Neural cell (in vitro differentiated cells): ENCODE measurements around the gene MTCH1. TPM values are rescaled to one million over a fixed set of nuclear protein-coding genes. Genes with fewer than 3 reads are reported as not detected.

Source experiments
- H2AFZ ChIP-seq: fragments of 200-600, 300-800 bp; sonication (generic), shearing (Covaris generic); 2 replicates; pipeline ENCODE4 v1.6.0; 2014; ENCODE audit warnings: low read depth, mild to moderate bottlenecking, antibody characterized with exemption, low read length, moderate library complexity
- H3F3A ChIP-seq: fragments of 200-600 bp; shearing (Covaris generic); 2 replicates; pipeline ENCODE4 v1.6.1; 2016; ENCODE audit warnings: mild to moderate bottlenecking, moderate library complexity, mixed read lengths, antibody characterized with exemption, low read length; ENCODE audit not compliant: insufficient read depth, poor library complexity, severe bottlenecking
- H3K27ac ChIP-seq: fragments of 200-600, 300-800 bp; sonication (generic), shearing (Covaris generic); 2 replicates; pipeline ENCODE4 v1.5.1; 2014; ENCODE audit warnings: mild to moderate bottlenecking, low read length, moderate library complexity
- H3K27me3 ChIP-seq: fragments of 300-800, 200-600 bp; sonication (generic), shearing (Covaris generic); 2 replicates; pipeline ENCODE4 v1.6.0; 2014; ENCODE audit warnings: mild to moderate bottlenecking, low read depth, low read length, moderate library complexity; ENCODE audit not compliant: insufficient read depth
- H3K36me3 ChIP-seq: fragments of 300-800, 200-600 bp; sonication (generic), shearing (Covaris generic); 2 replicates; pipeline ENCODE4 v1.5.1; 2014; ENCODE audit warnings: mild to moderate bottlenecking, antibody characterized with exemption, low read length, moderate library complexity; ENCODE audit not compliant: insufficient read depth
- H3K4me2 ChIP-seq: fragments of 300-800, 200-600 bp; sonication (generic), shearing (Covaris generic); 2 replicates; pipeline ENCODE4 v1.6.0; 2014; ENCODE audit warnings: mild to moderate bottlenecking, low read length
- H3K4me3 ChIP-seq: fragments of 300-800, 200-600 bp; sonication (generic), shearing (Covaris generic); 2 replicates; pipeline ENCODE4 v1.5.1; 2014; ENCODE audit warnings: mild to moderate bottlenecking, low read length, moderate library complexity
- H3K79me2 ChIP-seq: fragments of 200-600 bp; shearing (Covaris generic); replicated peaks from 2 replicates; pipeline ENCODE4 v1.6.0; 2014; ENCODE audit warnings: mild to moderate bottlenecking, low read length, moderate library complexity; ENCODE audit not compliant: insufficient read depth
- H3K9ac ChIP-seq: fragments of 300-800, 200-600 bp; sonication (generic), shearing (Covaris generic); 2 replicates; pipeline ENCODE4 v1.6.1; 2016; ENCODE audit warnings: mild to moderate bottlenecking, low read length, mixed read lengths
- H3K9me2 ChIP-seq: fragments of 200-600 bp; shearing (Covaris generic); 2 replicates; pipeline ENCODE4 v1.6.1; 2016; ENCODE audit warnings: mild to moderate bottlenecking, low read length, mixed read lengths; ENCODE audit not compliant: insufficient read depth
- H3K9me3 ChIP-seq: fragments of 200-600, 300-800 bp; sonication (generic), shearing (Covaris generic); 2 replicates; pipeline ENCODE4 v1.6.1; 2016; ENCODE audit warnings: mild to moderate bottlenecking, mixed run types, low read length, moderate library complexity, mixed read lengths
- H4K20me1 ChIP-seq: fragments of 200-600 bp; shearing (Covaris generic); 2 replicates; pipeline ENCODE4 v1.6.1; 2016; ENCODE audit warnings: mild to moderate bottlenecking, mixed run types; ENCODE audit not compliant: insufficient read depth
- EP300 ChIP-seq: fragments of 450-650 bp; conservative IDR thresholded peaks from 2 replicates; pipeline ENCODE4 v1.6.1; 2014; ENCODE audit warnings: antibody characterized with exemption, mild to moderate bottlenecking, moderate library complexity; ENCODE audit not compliant: poor library complexity, severe bottlenecking
- EZH2 ChIP-seq: fragments of 200-600, 300-800 bp; shearing (Covaris generic), sonication (generic); IDR thresholded peaks from 2 replicates; pipeline ENCODE4 v1.6.1; 2014; ENCODE audit warnings: antibody characterized with exemption, low read length, borderline replicate concordance, mild to moderate bottlenecking; ENCODE audit not compliant: insufficient read depth, poor library complexity, severe bottlenecking
- MXI1 ChIP-seq: fragments of 450-650 bp; conservative IDR thresholded peaks from 2 replicates; pipeline ENCODE4 v1.6.1; 2014; ENCODE audit warnings: antibody characterized with exemption, mild to moderate bottlenecking; ENCODE audit not compliant: poor library complexity, severe bottlenecking
- POLR2AphosphoS5 ChIP-seq: IDR thresholded peaks from 2 replicates; pipeline ENCODE4 v1.6.1; 2012
- RAD21 ChIP-seq: fragments of 450-650 bp; conservative IDR thresholded peaks from 2 replicates; pipeline ENCODE4 v1.6.1; 2014; ENCODE audit warnings: antibody characterized with exemption, mild to moderate bottlenecking, moderate library complexity
- SMC3 ChIP-seq: fragments of 450-650 bp; conservative IDR thresholded peaks from 2 replicates; pipeline ENCODE4 v1.6.1; 2014; ENCODE audit warnings: antibody characterized with exemption, mild to moderate bottlenecking, moderate library complexity; ENCODE audit not compliant: poor library complexity
- TAF1 ChIP-seq: IDR thresholded peaks from 2 replicates; pipeline ENCODE4 v1.6.1; 2012; ENCODE audit warnings: low read depth
- polyA plus RNA-seq: library from polyadenylated mRNA; depleted of rRNA; stranded (reverse); fragments of >200 nt; gene quantifications from 2 replicates; pipeline ENCODE4 v1.2.3, GENCODE V29; 2014
- TF ChIP-seq, protein P1 (sequence below): fragments of 450-650 bp; IDR thresholded peaks from 2 replicates; pipeline ENCODE4 v1.5.1; 2014; ENCODE audit warnings: antibody characterized with exemption, mild to moderate bottlenecking, moderate library complexity; ENCODE audit not compliant: poor library complexity, severe bottlenecking
- TF ChIP-seq, protein P2 (sequence below): IDR thresholded peaks from 2 replicates; pipeline ENCODE4 v1.6.1; 2012; ENCODE audit warnings: borderline replicate concordance

The MTCH1 gene
- polyA plus RNA-seq, 1 donor from 2014 or later = 217 TPM

DNA sequence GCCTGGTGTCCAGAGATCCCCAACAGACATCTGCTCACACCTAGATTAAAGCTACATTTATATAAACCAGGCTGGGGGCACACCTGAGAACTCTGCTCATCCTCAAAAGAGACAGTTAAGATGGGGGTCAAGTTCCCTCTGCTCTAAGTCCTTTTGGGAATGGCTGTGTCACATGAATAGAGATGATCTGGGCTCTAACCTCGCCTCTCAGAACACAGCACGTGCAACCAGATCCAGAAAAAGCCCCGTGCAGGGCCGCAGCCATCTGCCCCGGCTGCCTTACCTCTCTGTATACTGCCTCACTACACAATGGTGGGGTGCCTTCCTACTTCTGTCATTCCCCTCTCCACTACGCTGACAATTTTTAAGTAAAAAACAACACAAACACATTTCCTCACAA lies 5.9 kb downstream of the MTCH1 start:
- no peaks in the 10 kb centered on the region for H3F3A ChIP-seq
- no peak overlapping the region for H3K4me2 ChIP-seq
- H3K27me3 ChIP-seq = no peaks in the 10 kb centered on the region
- H2AFZ ChIP-seq = no peak overlapping the region
- peaks cover 40% of the 10 kb centered on the region for H3K79me2 ChIP-seq
- no peak for TF ChIP-seq EZH2
- no peak for TF ChIP-seq EP300
- no peak for TF ChIP-seq POLR2AphosphoS5
- TF ChIP-seq RAD21 = no peak
- TF ChIP-seq, protein P1, sequence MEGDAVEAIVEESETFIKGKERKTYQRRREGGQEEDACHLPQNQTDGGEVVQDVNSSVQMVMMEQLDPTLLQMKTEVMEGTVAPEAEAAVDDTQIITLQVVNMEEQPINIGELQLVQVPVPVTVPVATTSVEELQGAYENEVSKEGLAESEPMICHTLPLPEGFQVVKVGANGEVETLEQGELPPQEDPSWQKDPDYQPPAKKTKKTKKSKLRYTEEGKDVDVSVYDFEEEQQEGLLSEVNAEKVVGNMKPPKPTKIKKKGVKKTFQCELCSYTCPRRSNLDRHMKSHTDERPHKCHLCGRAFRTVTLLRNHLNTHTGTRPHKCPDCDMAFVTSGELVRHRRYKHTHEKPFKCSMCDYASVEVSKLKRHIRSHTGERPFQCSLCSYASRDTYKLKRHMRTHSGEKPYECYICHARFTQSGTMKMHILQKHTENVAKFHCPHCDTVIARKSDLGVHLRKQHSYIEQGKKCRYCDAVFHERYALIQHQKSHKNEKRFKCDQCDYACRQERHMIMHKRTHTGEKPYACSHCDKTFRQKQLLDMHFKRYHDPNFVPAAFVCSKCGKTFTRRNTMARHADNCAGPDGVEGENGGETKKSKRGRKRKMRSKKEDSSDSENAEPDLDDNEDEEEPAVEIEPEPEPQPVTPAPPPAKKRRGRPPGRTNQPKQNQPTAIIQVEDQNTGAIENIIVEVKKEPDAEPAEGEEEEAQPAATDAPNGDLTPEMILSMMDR = no peak
- TF ChIP-seq, protein P2, sequence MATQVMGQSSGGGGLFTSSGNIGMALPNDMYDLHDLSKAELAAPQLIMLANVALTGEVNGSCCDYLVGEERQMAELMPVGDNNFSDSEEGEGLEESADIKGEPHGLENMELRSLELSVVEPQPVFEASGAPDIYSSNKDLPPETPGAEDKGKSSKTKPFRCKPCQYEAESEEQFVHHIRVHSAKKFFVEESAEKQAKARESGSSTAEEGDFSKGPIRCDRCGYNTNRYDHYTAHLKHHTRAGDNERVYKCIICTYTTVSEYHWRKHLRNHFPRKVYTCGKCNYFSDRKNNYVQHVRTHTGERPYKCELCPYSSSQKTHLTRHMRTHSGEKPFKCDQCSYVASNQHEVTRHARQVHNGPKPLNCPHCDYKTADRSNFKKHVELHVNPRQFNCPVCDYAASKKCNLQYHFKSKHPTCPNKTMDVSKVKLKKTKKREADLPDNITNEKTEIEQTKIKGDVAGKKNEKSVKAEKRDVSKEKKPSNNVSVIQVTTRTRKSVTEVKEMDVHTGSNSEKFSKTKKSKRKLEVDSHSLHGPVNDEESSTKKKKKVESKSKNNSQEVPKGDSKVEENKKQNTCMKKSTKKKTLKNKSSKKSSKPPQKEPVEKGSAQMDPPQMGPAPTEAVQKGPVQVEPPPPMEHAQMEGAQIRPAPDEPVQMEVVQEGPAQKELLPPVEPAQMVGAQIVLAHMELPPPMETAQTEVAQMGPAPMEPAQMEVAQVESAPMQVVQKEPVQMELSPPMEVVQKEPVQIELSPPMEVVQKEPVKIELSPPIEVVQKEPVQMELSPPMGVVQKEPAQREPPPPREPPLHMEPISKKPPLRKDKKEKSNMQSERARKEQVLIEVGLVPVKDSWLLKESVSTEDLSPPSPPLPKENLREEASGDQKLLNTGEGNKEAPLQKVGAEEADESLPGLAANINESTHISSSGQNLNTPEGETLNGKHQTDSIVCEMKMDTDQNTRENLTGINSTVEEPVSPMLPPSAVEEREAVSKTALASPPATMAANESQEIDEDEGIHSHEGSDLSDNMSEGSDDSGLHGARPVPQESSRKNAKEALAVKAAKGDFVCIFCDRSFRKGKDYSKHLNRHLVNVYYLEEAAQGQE = no peak
- no peak for TF ChIP-seq TAF1
- TF ChIP-seq SMC3 = no peak
- no peak for TF ChIP-seq MXI1
- H3K9ac ChIP-seq = no peak overlapping the region
- no peak overlapping the region for H3K27ac ChIP-seq
- no peaks in the 10 kb centered on the region for H3K9me3 ChIP-seq
- H3K9me2 ChIP-seq = no peaks in the 10 kb centered on the region
- peaks cover 7% of the 10 kb centered on the region for H4K20me1 ChIP-seq
- no peaks in the 10 kb centered on the region for H3K36me3 ChIP-seq
- no peak overlapping the region for H3K4me3 ChIP-seq

DNA sequence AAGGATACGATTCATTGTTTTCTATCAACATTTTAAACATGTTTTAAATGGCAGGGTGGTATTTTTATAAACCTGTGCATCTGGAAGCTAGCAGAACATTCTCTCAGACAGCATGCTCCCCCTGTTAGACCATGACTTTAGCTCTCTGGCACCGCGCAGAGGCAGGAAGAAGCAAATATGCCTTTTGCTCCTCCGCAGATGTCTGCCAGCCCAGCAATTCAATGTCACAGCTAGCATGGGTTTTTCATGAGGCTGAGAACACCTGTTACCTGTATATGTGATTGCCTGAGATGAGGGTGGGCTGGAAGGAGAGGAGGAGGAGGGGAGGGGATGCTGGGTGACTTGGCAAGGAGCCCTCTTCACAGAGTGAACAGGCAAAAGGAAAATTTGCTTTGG lies 6.7 kb downstream of the MTCH1 start:
- Histone ChIP-seq H3K27me3 (no peaks in the 10 kb centered on the region), H3K27ac (no peak overlapping the region), H3F3A (no peaks in the 10 kb centered on the region), H3K9me2 (no peaks in the 10 kb centered on the region), H3K36me3 (no peaks in the 10 kb centered on the region), H3K9ac (no peak overlapping the region), H3K9me3 (no peaks in the 10 kb centered on the region), H3K79me2 (peaks cover 32% of the 10 kb centered on the region), H4K20me1 (peaks cover 7% of the 10 kb centered on the region), H3K4me2 (no peak overlapping the region), H3K4me3 (no peak overlapping the region), H2AFZ (no peak overlapping the region)
- TF ChIP-seq, protein P1 = peak; percentile 72
- TF ChIP-seq SMC3 = peak; percentile 70
- TF ChIP-seq EP300 = no peak
- TF ChIP-seq, protein P2 = no peak
- peak; percentile 55 for TF ChIP-seq MXI1
- no peak for TF ChIP-seq TAF1
- TF ChIP-seq RAD21 = peak; percentile 70
- TF ChIP-seq POLR2AphosphoS5 = no peak
- TF ChIP-seq EZH2 = no peak
